ENCODE results near the gene SOSTDC1. TPM values are rescaled to one million over a fixed set of nuclear protein-coding genes. Genes with fewer than 3 reads are reported as not detected.

The SOSTDC1 gene
- total RNA-seq: 1 to 10 TPM in 1 of 9 donors, under 1 TPM in 4, not detected in 4; 0.11 to 1.2 (median 0.27) TPM
- polyA plus RNA-seq: under 1 TPM; 0.13 to 0.16 (median 0.13) TPM
- long read RNA-seq, donor 1: 0 reads
- long read RNA-seq, donor 2: 0 reads
- long read RNA-seq, donor 3: 0 reads
- long read RNA-seq, donor 4: 0 reads
- long read RNA-seq, donor 5, partial matches to known transcripts: 0 of 1 reads
- long read RNA-seq, donor 5, other reads (novel, unspliced or antisense): 0 of 1 reads
- long read RNA-seq, donor 6: 0 reads
- long read RNA-seq, donor 7: 0 reads
- long read RNA-seq, donor 8, partial matches to known transcripts: 0 of 1 reads
- long read RNA-seq, donor 8, other reads (novel, unspliced or antisense): 0 of 1 reads
- long read RNA-seq, donor 9, partial matches to known transcripts: 0 of 1 reads
- long read RNA-seq, donor 9, other reads (novel, unspliced or antisense): 0 of 1 reads
- long read RNA-seq, donor 10: 0 reads

GRCh38 chr7:16465469-16466361 lies at the start of gene SOSTDC1:
Gene SOSTDC1 (minus strand): TSS chr7:16465738. CDS start chr7:16465668, 70 bp downstream.
- Histone ChIP-seq H3K27me3 (no peaks in the 10 kb centered on the region), H3K36me3 (replicated peaks in 1 of 2) (no peaks in the 10 kb centered on the region), H3K4me1 (replicated peaks in 1 of 2) (no peaks in the 10 kb centered on the region), H3K27ac (no peak within 1 kb of the TSS), H3K9me3 (replicated peaks in 1 of 3) (no peaks in the 10 kb centered on the region), H3K4me3 (no peak within 1 kb of the TSS)
- TF ChIP-seq CTCF (IDR thresholded peaks at IDR 0.05) (no peak), POLR2A (IDR thresholded peaks at IDR 0.05) (no peak)
- WGBS, 4 donors: 21 to 33% (median 22%) methylated on average over 10 of the region's 10 CpGs
- intact Hi-C loops (cut with DNase I): no loop called here
- no peak for DNase-seq

- Histone ChIP-seq H3K27ac (no peak overlapping the region), H3K9me3 (replicated peaks in 1 of 3) (no peaks in the 10 kb centered on the region), H3K4me3 (no peak overlapping the region), H3K27me3 (no peaks in the 10 kb centered on the region), H3K4me1 (replicated peaks in 1 of 2) (no peaks in the 10 kb centered on the region), H3K36me3 (replicated peaks in 1 of 2) (no peaks in the 10 kb centered on the region)
- TF ChIP-seq CTCF (IDR thresholded peaks at IDR 0.05): no peak
- no peak for TF ChIP-seq POLR2A (IDR thresholded peaks at IDR 0.05)
- intact Hi-C loops (cut with DNase I): no loop called here
- DNase-seq: no peak
These were observed 49.2 kb upstream of the SOSTDC1 start for GRCh38 chr7:16514729-16515128.

- no peak overlapping the region for H3K27ac ChIP-seq
- TF ChIP-seq CTCF (IDR thresholded peaks at IDR 0.05) (no peak), POLR2A (IDR thresholded peaks at IDR 0.05) (no peak)
These were observed 48.7 kb upstream of the SOSTDC1 start for GRCh38 chr7:16514271-16514670.

GRCh38 chr7:16512097-16512496 lies 46.6 kb upstream of the SOSTDC1 start:
- no peaks in the 10 kb centered on the region for H3K36me3 ChIP-seq (replicated peaks in 1 of 2)
- DNase-seq: no peak
- intact Hi-C loops (cut with DNase I): no loop called here
- no peaks in the 10 kb centered on the region for H3K9me3 ChIP-seq (replicated peaks in 1 of 3)
- H3K27ac ChIP-seq: no peak overlapping the region
- no peaks in the 10 kb centered on the region for H3K4me1 ChIP-seq (replicated peaks in 1 of 2)
- TF ChIP-seq CTCF (IDR thresholded peaks at IDR 0.05) (no peak), POLR2A (IDR thresholded peaks at IDR 0.05) (no peak)
- no peak overlapping the region for H3K4me3 ChIP-seq
- 79 to 93% (median 88%) methylated on average over 7 of the region's 7 CpGs for WGBS, 4 donors
- H3K27me3 ChIP-seq: no peaks in the 10 kb centered on the region

More at GRCh38 chr7:16514271-16514670, 48.7 kb upstream of the SOSTDC1 start:
- DNase-seq: no peak
- intact Hi-C loops (cut with DNase I): no loop called here
- Histone ChIP-seq H3K4me3 (no peak overlapping the region), H3K36me3 (replicated peaks in 1 of 2) (no peaks in the 10 kb centered on the region), H3K27me3 (no peaks in the 10 kb centered on the region), H3K4me1 (replicated peaks in 1 of 2) (no peaks in the 10 kb centered on the region), H3K9me3 (replicated peaks in 1 of 3) (no peaks in the 10 kb centered on the region)
- WGBS, 4 donors: 53 to 74% (median 65%) methylated on average over 1 of the region's 1 CpG
